ENCODE measurements around the gene TUB.

Gene TUB

GRCh38 chr11:8066036-8066910, 14.7 kb upstream of the TUB start:
- no peaks in the 10 kb centered on the region for H4K20me1 ChIP-seq
- H3K9ac ChIP-seq = no peak overlapping the region
- H3K36me3 ChIP-seq = no peaks in the 10 kb centered on the region
- no peak overlapping the region for H3K4me2 ChIP-seq
- H3K4me3 ChIP-seq = no peak overlapping the region
- H3K27ac ChIP-seq = no peak overlapping the region
- peaks cover 11 to 51% (median 37%) of the 10 kb centered on the region in 10 experiments; a peak in 19 of 20 replicates for H3K4me1 ChIP-seq
- H3K9me3 ChIP-seq (replicated peaks in 1 of 11) = no peaks in the 10 kb centered on the region
- no peak for TF ChIP-seq Cebpa-rat (IDR thresholded peaks at IDR 0.05)
- H3K27me3 ChIP-seq = no peaks in the 10 kb centered on the region

GRCh38 chr11:8066911-8067455, 14.0 kb upstream of the TUB start:
- no peaks in the 10 kb centered on the region for H3K9me3 ChIP-seq (replicated peaks in 1 of 11)
- no peaks in the 10 kb centered on the region for H4K20me1 ChIP-seq
- no peak overlapping the region for H3K9ac ChIP-seq
- no peak overlapping the region for H3K4me3 ChIP-seq
- H3K27ac ChIP-seq = no peak overlapping the region
- H3K36me3 ChIP-seq = no peaks in the 10 kb centered on the region
- H3K4me2 ChIP-seq = no peak overlapping the region
- no peaks in the 10 kb centered on the region for H3K27me3 ChIP-seq
- peaks cover 11 to 52% (median 41%) of the 10 kb centered on the region in 10 experiments; a peak in 19 of 20 replicates for H3K4me1 ChIP-seq
- no peak for TF ChIP-seq Cebpa-rat (IDR thresholded peaks at IDR 0.05)

GRCh38 chr11:8067567-8067928, 13.5 kb upstream of the TUB start:
- H3K9ac ChIP-seq = no peak overlapping the region
- H4K20me1 ChIP-seq = no peaks in the 10 kb centered on the region
- peaks cover 11 to 52% (median 41%) of the 10 kb centered on the region in 10 experiments; a peak in 19 of 20 replicates for H3K4me1 ChIP-seq
- no peaks in the 10 kb centered on the region for H3K9me3 ChIP-seq (replicated peaks in 1 of 11)
- no peak overlapping the region for H3K27ac ChIP-seq
- H3K36me3 ChIP-seq = no peaks in the 10 kb centered on the region
- no peak overlapping the region for H3K4me3 ChIP-seq
- no peaks in the 10 kb centered on the region for H3K27me3 ChIP-seq
- no peak for TF ChIP-seq Cebpa-rat (IDR thresholded peaks at IDR 0.05)
- no peak overlapping the region for H3K4me2 ChIP-seq

- H3K4me2 ChIP-seq = peak overlapping the region; percentile 20 to 75 (median 55); a peak in 21 of 22 replicates
- H3K9ac ChIP-seq = 0 out of 22 replicates have a peak overlapping the region, but pooled peaks of 1 of the 11 experiments have one; percentile 49
- H3K4me1 ChIP-seq = peaks cover 11 to 52% (median 41%) of the 10 kb centered on the region in 10 experiments; a peak in 19 of 20 replicates
- no peak for TF ChIP-seq Cebpa-rat (IDR thresholded peaks at IDR 0.05)
- H3K27ac ChIP-seq = no peak overlapping the region
- H3K27me3 ChIP-seq = no peaks in the 10 kb centered on the region
- no peaks in the 10 kb centered on the region for H3K9me3 ChIP-seq (replicated peaks in 1 of 11)
- no peaks in the 10 kb centered on the region for H4K20me1 ChIP-seq
- H3K4me3 ChIP-seq = no peak overlapping the region
- no peaks in the 10 kb centered on the region for H3K36me3 ChIP-seq
These were observed 13.0 kb upstream of the TUB start for GRCh38 chr11:8067929-8068575.

- no peak for TF ChIP-seq Cebpa-rat (IDR thresholded peaks at IDR 0.05)
- no peaks in the 10 kb centered on the region for H4K20me1 ChIP-seq
- H3K9ac ChIP-seq = peak overlapping the region in 2 of 11 experiments; percentile 17 to 49; a peak in 1 of 22 replicates
- H3K27ac ChIP-seq = no peak overlapping the region
- no peaks in the 10 kb centered on the region for H3K27me3 ChIP-seq
- H3K4me1 ChIP-seq = peaks cover 11 to 57% (median 48%) of the 10 kb centered on the region in 10 experiments; a peak in 19 of 20 replicates
- peak overlapping the region; percentile 20 to 75 (median 55) for H3K4me2 ChIP-seq
- H3K9me3 ChIP-seq (replicated peaks in 1 of 11) = no peaks in the 10 kb centered on the region
- no peaks in the 10 kb centered on the region for H3K36me3 ChIP-seq
- H3K4me3 ChIP-seq = no peak overlapping the region
These were observed 12.3 kb upstream of the TUB start for GRCh38 chr11:8068605-8069221.

- Histone ChIP-seq H3K9me3 (replicated peaks in 1 of 11) (no peaks in the 10 kb centered on the region), H3K4me1 (peaks cover 11 to 67% (median 56%) of the 10 kb centered on the region in 10 experiments; a peak in 19 of 20 replicates), H3K27me3 (no peaks in the 10 kb centered on the region), H3K27ac (no peak overlapping the region), H3K4me2 (peak overlapping the region in 6 of 11 experiments; percentile 35 to 75 (median 61); a peak in 10 of 22 replicates), H3K9ac (no peak overlapping the region), H3K36me3 (no peaks in the 10 kb centered on the region), H3K4me3 (no peak overlapping the region), H4K20me1 (no peaks in the 10 kb centered on the region)
- no peak for TF ChIP-seq Cebpa-rat (IDR thresholded peaks at IDR 0.05)
These were observed 11.2 kb upstream of the TUB start for GRCh38 chr11:8069771-8070170.

GRCh38 chr11:8070417-8071115, 10.4 kb upstream of the TUB start:
- Histone ChIP-seq H3K27me3 (no peaks in the 10 kb centered on the region), H4K20me1 (no peaks in the 10 kb centered on the region), H3K9me3 (replicated peaks in 1 of 11) (no peaks in the 10 kb centered on the region), H3K4me1 (peaks cover 11 to 67% (median 56%) of the 10 kb centered on the region in 10 experiments; a peak in 19 of 20 replicates), H3K4me2 (peak overlapping the region in 5 of 11 experiments; percentile 7 to 78 (median 36); a peak in 7 of 22 replicates), H3K27ac (no peak overlapping the region), H3K36me3 (no peaks in the 10 kb centered on the region), H3K9ac (no peak overlapping the region), H3K4me3 (no peak overlapping the region)
- TF ChIP-seq Cebpa-rat (IDR thresholded peaks at IDR 0.05) = no peak

Data from BLaER1 treated with 17β-estradiol and CSF1 and Interleukin-3, amounts not matched to agents 10 nM and 100 nM (cell line).